Osteocyte (in vitro differentiated cells): Measurements from ENCODE around the gene MMP17. TPM values are rescaled to one million over a fixed set of nuclear protein-coding genes. Genes with fewer than 3 reads are reported as not detected.

Experiments
- DNase-seq: peaks from one replicate; pipeline ENCODE4 v3.0.0; 2021; ENCODE audit warnings: mixed read lengths; ENCODE audit not compliant: unreplicated experiment; ENCODE audit errors: extremely low spot score
- H3K27ac Mint-ChIP-seq: one replicate; pipeline ENCODE4 v1.8.0; 2021; ENCODE audit warnings: mild to moderate bottlenecking, mixed read lengths; ENCODE audit not compliant: unreplicated experiment
- H3K27me3 Mint-ChIP-seq: one replicate; pipeline ENCODE4 v1.8.0; 2021; ENCODE audit warnings: mixed read lengths; ENCODE audit not compliant: unreplicated experiment
- H3K36me3 Mint-ChIP-seq: one replicate; pipeline ENCODE4 v1.8.0; 2021; ENCODE audit warnings: mixed read lengths; ENCODE audit not compliant: unreplicated experiment
- H3K4me1 Mint-ChIP-seq: one replicate; pipeline ENCODE4 v1.8.0; 2021; ENCODE audit warnings: mixed read lengths; ENCODE audit not compliant: unreplicated experiment
- H3K4me3 Mint-ChIP-seq: one replicate; pipeline ENCODE4 v1.8.0; 2021; ENCODE audit warnings: mild to moderate bottlenecking, moderate library complexity, mixed read lengths; ENCODE audit not compliant: unreplicated experiment
- H3K9me3 Mint-ChIP-seq: one replicate; pipeline ENCODE4 v1.8.0; 2021; ENCODE audit warnings: mixed read lengths; ENCODE audit not compliant: unreplicated experiment
- total RNA-seq: library from RNA; stranded (reverse); gene quantifications from 2 replicates; pipeline ENCODE4 v1.2.1, GENCODE V29; 2021
- TF ChIP-seq, protein P1 (sequence below): fragments of 200-600 bp; sonication (generic); IDR thresholded peaks from 2 replicates; pipeline ENCODE4 v1.5.0; 2021; ENCODE audit warnings: antibody characterized with exemption, mild to moderate bottlenecking, moderate library complexity

The MMP17 gene
- total RNA-seq, 1 donor from 2014 or later: 1.7 TPM

DNA sequence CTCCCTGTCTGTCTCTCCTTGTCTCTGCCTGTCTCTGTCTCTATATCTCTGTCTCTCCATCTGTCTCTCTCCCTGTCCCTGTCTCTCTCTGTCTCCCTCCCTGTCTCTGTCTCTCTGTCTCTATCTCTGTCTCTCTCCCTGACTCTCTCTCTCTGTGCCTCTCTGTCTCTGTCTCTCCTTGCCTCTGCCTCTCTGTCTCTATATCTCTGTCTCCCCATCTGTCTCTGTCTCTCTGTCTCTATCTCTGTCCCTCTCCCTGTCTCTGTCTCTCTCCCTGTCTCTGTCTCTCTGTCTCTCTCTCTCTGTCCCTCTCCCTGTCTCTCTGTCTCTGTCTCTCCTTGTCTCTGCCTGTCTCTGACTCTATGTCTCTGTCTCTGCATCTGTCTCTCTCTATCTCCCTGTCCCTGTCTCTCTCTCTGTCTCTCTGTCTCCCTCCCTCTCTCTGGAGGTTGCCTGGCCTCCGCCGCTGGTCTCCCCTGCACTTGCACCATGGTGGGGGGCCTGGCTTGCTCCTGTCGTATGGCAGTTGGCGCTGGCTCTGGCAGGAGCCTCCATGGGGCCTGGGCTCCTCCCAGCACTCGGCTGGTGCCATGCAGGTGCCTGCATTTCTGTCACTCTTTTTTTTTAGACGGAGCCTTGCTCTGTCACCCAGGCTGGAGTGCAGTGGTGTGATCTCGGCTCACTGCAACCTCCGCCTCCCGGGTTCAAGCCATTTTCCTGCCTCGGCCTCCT is 28.3 kb downstream of the MMP17 start:
- H3K4me3 Mint-ChIP-seq: no peak overlapping the region
- no peaks in the 10 kb centered on the region for H3K9me3 Mint-ChIP-seq
- TF ChIP-seq, protein P1, sequence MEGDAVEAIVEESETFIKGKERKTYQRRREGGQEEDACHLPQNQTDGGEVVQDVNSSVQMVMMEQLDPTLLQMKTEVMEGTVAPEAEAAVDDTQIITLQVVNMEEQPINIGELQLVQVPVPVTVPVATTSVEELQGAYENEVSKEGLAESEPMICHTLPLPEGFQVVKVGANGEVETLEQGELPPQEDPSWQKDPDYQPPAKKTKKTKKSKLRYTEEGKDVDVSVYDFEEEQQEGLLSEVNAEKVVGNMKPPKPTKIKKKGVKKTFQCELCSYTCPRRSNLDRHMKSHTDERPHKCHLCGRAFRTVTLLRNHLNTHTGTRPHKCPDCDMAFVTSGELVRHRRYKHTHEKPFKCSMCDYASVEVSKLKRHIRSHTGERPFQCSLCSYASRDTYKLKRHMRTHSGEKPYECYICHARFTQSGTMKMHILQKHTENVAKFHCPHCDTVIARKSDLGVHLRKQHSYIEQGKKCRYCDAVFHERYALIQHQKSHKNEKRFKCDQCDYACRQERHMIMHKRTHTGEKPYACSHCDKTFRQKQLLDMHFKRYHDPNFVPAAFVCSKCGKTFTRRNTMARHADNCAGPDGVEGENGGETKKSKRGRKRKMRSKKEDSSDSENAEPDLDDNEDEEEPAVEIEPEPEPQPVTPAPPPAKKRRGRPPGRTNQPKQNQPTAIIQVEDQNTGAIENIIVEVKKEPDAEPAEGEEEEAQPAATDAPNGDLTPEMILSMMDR: no peak
- no peak overlapping the region for H3K27ac Mint-ChIP-seq
- DNase-seq: no peak
- H3K27me3 Mint-ChIP-seq: no peaks in the 10 kb centered on the region
- peaks cover 25% of the 10 kb centered on the region for H3K4me1 Mint-ChIP-seq
- no peaks in the 10 kb centered on the region for H3K36me3 Mint-ChIP-seq

DNA sequence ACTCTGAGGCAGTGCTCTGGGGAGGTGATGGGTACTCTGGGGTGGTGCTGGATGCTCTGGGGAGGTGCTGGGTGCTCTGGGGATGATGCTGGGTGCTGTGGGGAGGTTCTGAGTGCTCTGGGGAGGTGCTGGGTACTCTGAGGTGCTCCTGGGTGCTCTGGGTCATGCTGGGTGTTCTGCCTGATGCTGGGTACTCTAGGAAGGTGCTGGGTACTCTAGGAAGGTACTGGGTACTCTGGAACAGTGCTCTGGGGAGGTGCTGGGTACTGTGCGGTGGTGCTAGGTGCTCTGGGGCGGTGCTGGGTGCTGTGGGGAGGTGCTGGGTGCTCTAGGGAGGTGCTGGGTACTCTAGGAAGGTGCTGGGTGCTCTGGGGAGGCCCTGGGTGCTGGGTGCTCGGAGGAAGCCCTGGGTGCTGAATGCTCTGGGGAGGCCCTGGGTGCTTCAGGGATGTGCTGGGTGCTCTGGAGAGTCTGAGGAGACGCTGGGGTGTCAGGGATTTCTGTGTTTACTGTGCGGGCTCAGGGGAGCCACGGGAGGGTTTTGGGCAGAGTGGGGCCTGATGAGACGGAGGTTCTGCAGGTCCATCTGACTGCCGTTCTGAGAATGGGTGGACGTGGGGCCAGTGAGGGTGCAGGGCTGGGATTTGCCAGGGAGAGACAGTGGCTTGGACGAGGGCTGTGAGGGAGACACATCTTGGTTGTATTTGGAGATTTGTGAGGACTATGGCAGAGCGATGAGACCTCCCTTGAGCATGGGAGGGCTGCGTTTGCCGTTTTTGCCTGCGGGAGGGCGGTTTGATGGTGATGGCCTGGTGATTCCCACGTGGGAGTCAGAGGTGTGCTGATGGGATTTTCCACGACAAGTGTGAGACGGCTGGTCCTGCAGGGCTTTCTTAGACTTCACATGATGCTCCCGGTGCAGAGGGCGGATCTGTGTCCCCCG is 30.0 kb downstream of the MMP17 start:
- no peak for DNase-seq
- Mint-ChIP-seq H3K9me3 (no peaks in the 10 kb centered on the region), H3K4me3 (no peak overlapping the region), H3K4me1 (peaks cover 32% of the 10 kb centered on the region), H3K36me3 (no peaks in the 10 kb centered on the region), H3K27ac (no peak overlapping the region), H3K27me3 (no peaks in the 10 kb centered on the region)
- TF ChIP-seq, protein P1: no peak

DNA sequence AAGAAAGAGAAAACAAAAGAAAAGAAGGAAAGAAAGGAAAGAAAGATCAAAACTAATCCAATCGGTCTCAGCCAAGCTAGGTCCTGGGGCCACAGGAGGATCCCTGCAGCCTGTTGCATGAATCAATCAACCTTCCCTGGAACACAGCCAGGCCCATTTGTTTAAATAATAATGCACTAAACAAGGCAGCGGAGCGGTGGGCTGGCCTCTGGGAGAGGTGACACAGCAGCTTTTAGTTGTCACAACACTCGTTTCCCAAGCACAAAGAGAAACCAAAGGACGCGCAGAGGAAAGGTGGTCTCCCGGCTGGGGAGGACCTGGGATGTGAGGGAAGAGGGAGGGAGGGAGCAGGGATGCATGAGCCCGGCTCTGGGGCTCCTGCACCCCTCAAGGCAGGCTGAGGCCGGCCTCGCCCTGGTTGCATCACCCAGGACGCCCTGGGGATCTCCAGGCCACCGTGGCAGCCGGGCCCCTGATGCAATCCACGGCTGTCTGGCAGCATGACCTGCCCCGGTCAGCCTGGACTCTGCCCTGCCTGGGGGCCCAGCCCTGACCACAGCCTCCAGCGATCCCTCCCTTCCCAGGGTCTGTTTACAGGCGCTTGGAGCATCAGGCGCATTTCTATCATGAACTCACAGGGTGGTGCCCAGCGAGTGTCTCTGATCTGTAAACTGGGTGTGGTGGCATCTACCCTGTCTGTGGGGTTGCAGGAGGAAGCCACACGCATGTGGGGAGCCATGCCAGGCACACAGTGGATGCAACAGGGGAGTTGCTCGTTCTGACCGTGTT is 32.5 kb downstream of the MMP17 start:
- Mint-ChIP-seq H3K9me3 (no peaks in the 10 kb centered on the region), H3K4me3 (peak overlapping the region; percentile 42), H3K4me1 (peaks cover 49% of the 10 kb centered on the region), H3K27ac (peak overlapping the region; percentile 90), H3K36me3 (no peaks in the 10 kb centered on the region), H3K27me3 (no peaks in the 10 kb centered on the region)
- peak; percentile 87 for DNase-seq
- TF ChIP-seq, protein P1: no peak

DNA sequence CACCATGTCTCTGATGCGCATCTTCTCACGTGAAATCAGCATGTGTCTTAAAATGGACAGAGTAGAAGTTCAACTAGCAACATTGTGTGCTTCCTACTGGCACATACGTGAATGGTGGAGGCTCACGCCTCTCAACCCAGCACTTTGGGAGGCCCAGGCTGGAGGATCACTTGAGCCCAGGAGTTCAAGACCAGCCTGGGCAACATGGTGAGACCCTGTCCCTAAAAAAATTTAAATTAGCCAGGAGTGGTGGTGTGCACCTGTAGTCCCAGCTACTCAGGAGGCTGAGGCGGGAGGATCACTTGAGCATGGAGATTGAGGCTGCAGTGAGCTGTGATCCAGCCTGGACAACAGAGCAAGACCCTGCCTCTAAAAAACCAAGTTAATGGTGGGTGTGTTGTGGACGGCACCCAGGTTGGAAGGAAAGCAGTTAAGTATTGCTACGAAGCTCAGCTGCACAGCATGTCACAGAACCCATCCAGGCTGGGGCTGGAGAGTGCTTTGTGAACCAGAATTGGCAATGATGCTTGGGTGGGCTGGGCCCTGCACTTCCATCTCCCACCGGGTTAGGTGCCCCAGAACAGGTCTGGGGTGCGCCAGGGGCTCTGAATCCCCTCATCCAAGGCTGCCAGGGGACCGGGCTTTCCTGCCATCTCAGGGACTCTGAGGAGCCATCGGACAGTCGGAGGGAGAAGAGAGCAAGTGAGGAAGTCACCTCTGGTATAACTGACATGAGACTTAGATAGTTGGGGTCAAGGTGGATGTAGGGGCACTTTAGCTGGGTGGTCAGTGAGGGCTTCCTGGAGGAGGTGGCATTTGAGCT is 33.3 kb downstream of the MMP17 start:
- TF ChIP-seq, protein P1: no peak
- H3K36me3 Mint-ChIP-seq: no peaks in the 10 kb centered on the region
- no peaks in the 10 kb centered on the region for H3K27me3 Mint-ChIP-seq
- H3K27ac Mint-ChIP-seq: peak overlapping the region; percentile 90
- H3K4me1 Mint-ChIP-seq: peaks cover 49% of the 10 kb centered on the region
- no peaks in the 10 kb centered on the region for H3K9me3 Mint-ChIP-seq
- H3K4me3 Mint-ChIP-seq: no peak overlapping the region
- no peak for DNase-seq
